Measurements from ENCODE around the gene CCL22.
A peak's percentile ranks its signal among the peaks of the same experiment; 100 is the strongest.

- TF ChIP-seq CTCF (conservative IDR thresholded peaks at IDR 0.05; ENCODE audit: low read depth, low read length) (no peak), POLR2A (IDR thresholded peaks at IDR 0.05; ENCODE audit: low read depth, low read length) (no peak), ELK1 (IDR thresholded peaks at IDR 0.05; ENCODE audit: borderline replicate concordance, low read depth, low read length) (no peak), CHD1 (IDR thresholded peaks at IDR 0.05; ENCODE audit: low read depth, low read length) (no peak), RAD21 (IDR thresholded peaks at IDR 0.05; ENCODE audit: low read length) (no peak), RFX5 (IDR thresholded peaks at IDR 0.05; ENCODE audit: low read depth, low read length) (no peak), SMC3 (IDR thresholded peaks at IDR 0.05; ENCODE audit: low read depth, low read length) (no peak), MAFK (IDR thresholded peaks at IDR 0.05; ENCODE audit: low read depth, low read length) (no peak), MAZ (IDR thresholded peaks at IDR 0.05; ENCODE audit: borderline replicate concordance, low read depth, low read length) (peak; percentile 46; the same call in 1 of the 2 replicates), BHLHE40 (IDR thresholded peaks at IDR 0.05; ENCODE audit: low read depth, low read length) (no peak)
These were observed 15.5 kb downstream of the CCL22 start for GRCh38 chr16:57374067-57374534.

Measured in IMR-90 (cell line).